Measurements from ENCODE around the gene KCNK5. TPM values are rescaled to one million over a fixed set of nuclear protein-coding genes. Genes with fewer than 3 reads are reported as not detected.

The KCNK5 gene
- total and polyA plus RNA-seq, 9 of the 15 experiments (the other 6 are each of a cell fraction or from before 2014, with no cell fraction given) = 1.5 to 45.8 (median 25.8) TPM

DNA sequence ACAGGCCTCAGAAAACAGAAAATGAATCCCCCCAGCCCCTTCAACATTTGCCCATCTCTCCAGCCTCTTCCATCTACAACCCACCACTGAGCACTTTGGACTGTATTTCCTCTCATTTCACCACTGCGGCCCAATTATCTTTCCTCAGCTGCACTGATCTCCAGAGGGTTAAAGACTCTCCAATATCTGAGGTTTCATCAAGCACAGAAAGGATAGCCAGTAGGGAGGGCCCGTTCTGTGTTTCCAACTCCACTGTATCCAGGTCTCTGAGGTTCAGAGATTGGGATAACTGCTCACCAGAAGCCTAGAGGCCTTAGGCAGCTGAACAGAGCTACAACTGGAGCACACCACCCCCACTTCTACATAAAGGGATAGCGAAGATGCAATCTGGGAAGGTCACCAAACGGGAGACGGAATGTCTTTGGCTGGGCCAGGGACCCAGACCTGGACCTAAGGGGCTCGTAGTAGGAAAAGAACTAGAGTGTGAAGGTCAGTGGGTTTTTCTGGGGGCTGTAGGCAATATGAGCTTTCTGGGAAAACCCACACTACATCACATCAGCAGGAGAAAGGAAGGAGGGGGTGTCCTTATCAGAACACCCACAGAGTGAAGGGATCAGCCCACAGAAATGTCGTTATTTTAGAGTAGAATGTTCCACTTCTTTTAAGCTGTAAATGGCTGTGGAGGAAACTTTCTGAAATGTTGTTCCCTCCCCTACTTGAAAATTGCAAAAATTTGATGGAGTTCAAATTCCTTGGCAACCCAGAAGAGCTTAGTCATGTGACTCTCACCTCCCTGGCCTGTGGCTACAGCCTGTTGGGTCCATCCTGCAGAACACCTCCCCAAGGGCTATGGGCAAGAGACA is 7.3 kb downstream of the KCNK5 start (continued):
- TF ChIP-seq TRIM25 (IDR thresholded peaks at IDR 0.05; ENCODE audit: borderline replicate concordance) (no peak), ZNF75A (CRISPR knock-in tag; IDR thresholded peaks at IDR 0.05) (no peak), ZNF780A (CRISPR knock-in tag; IDR thresholded peaks at IDR 0.05) (no peak), ZNF232 (CRISPR knock-in tag; IDR thresholded peaks at IDR 0.05) (no peak), GTF3C2 (IDR thresholded peaks at IDR 0.05; ENCODE audit: borderline replicate concordance, extremely low read depth, insufficient read length) (no peak), ZFP30 (CRISPR knock-in tag; IDR thresholded peaks at IDR 0.05; ENCODE audit: borderline replicate concordance) (no peak), ZBTB2 (IDR thresholded peaks at IDR 0.05) (no peak), FIP1L1 (IDR thresholded peaks at IDR 0.05; ENCODE audit: low read depth, low read length, poor library complexity, severe bottlenecking) (no peak)
- TF ChIP-seq, protein P1, sequence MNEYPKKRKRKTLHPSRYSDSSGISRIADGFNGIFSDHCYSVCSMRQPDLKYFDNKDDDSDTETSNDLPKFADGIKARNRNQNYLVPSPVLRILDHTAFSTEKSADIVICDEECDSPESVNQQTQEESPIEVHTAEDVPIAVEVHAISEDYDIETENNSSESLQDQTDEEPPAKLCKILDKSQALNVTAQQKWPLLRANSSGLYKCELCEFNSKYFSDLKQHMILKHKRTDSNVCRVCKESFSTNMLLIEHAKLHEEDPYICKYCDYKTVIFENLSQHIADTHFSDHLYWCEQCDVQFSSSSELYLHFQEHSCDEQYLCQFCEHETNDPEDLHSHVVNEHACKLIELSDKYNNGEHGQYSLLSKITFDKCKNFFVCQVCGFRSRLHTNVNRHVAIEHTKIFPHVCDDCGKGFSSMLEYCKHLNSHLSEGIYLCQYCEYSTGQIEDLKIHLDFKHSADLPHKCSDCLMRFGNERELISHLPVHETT (CRISPR knock-in tag; conservative IDR thresholded peaks at IDR 0.05 in 1 of 2, IDR thresholded peaks at IDR 0.05 in 1 of 2) = peak in 1 of 2 experiments; percentile 77; a peak in 2 of 4 replicates
